ENCODE results near the gene CD200.
A peak's percentile ranks its signal among the peaks of the same experiment; 100 is the strongest.

The CD200 gene, protein sequence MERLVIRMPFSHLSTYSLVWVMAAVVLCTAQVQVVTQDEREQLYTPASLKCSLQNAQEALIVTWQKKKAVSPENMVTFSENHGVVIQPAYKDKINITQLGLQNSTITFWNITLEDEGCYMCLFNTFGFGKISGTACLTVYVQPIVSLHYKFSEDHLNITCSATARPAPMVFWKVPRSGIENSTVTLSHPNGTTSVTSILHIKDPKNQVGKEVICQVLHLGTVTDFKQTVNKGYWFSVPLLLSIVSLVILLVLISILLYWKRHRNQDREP

GRCh38 chr3:112333002-112333380, at the start of gene CD200:
Gene CD200, plus strand, starts transcription at chr3:112333156. Its CDS starts 57 bp downstream, at chr3:112333213.
- no peak for DNase-seq

DNA sequence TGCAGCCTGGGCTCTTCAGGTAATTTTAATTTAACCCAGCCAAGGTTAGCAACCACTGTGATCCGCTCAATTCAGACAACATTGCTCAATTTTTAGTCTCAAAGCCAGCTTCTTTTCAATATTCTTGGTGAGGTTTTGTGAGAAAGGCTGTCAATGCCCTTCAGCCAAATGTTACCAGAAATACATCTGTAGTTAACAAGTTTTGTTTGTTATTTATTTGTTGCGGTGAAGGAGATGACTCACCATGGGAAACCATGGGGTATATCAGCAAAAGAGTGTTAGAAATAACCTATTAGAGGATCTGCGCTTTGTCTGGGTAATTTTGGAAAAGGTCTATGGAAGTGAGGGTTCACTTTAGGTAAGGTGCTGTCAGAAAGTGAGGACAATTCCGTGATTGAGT, 43.9 kb upstream of the CD200 start:
- no peak for DNase-seq

DNA sequence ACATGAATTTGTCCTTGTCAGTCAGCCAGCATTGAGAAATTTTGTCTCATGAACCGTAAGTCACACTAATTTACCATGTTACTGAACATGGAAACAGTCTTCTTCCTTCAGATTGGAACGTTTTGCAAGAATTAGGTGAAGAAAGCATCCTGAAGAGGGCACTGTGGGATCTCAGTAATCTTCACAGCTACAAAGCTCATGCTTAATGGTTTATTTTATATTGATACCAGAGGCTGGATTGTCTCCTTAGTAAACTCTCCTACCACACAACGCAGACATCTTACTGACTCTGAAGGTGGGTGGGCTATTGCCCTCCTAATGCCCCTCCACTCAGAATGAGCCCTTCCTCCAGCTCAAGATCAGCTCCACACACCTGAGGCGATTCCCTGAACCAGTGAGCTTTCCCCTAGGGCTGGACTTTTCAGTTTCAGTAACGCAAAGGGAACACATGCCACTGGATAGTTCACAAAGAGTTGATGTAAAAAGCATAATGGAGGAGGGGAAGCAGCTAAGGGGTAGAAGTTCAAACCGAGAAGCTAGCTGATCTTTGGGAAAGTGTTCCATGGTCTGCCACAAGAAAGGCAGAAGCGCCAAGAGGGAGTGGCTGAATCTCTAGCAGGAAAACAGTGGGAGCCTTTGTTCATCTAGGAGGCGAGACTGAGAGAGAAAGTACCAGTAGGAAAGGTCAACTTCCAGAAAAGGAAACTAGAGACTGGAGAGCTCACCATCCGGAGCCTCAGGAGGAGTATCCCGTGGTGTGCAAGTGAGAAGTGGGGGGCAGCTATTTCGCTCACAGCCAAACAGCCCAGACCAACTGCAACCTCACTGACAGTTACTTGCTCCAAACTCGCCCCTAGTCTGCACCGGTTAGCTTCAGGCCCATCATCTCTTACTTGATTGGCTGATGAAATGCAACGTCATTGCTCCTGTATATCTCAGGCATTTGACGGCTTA, 39.3 kb upstream of the CD200 start, which contains the start of gene SLC9C1:
TSS of gene SLC9C1 (minus strand) at position 849 of the 954 bp plus-strand sequence. CDS start 7,425 bp downstream, outside the sequence.
- DNase-seq: peak; percentile 66

GRCh38 chr3:112297714-112298113, 35.2 kb upstream of the CD200 start:
- peak; percentile 36 for DNase-seq

- no peak for DNase-seq
These were observed 34.2 kb upstream of the CD200 start for GRCh38 chr3:112298781-112299180.

DNA sequence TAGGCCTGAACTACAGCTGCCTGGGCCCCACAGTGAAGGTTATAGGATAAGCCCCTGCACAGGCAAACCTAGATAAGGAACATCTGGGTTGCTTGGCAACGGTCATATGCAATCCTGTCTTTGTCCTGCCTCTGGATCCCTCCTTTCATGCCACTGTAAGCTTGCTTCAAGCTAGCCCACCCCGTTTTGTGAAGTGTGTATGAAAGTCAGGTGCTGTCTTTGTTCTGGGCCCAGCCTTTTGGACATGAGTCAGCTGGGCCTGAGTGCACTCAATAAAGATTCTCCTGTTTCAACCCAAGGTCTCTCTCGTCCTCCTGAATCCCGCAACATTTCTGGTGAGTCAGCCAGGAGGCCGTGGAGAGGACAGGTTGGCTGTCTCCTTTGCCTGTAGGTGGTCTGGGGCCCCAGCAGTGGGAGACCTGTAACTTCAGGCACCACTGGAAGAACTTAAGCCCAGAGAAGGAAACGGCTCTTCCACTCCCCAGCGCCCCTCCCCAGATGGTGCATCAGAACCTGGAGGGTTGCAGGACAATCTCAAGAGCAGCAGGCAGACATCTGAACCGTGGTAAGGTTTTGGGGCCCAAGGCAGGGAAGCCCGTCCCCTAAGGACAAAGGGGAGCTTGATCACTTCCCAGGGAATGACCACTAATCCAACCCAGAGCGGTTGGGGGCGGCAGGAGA, 30.7 kb upstream of the CD200 start:
- DNase-seq: no peak

DNA sequence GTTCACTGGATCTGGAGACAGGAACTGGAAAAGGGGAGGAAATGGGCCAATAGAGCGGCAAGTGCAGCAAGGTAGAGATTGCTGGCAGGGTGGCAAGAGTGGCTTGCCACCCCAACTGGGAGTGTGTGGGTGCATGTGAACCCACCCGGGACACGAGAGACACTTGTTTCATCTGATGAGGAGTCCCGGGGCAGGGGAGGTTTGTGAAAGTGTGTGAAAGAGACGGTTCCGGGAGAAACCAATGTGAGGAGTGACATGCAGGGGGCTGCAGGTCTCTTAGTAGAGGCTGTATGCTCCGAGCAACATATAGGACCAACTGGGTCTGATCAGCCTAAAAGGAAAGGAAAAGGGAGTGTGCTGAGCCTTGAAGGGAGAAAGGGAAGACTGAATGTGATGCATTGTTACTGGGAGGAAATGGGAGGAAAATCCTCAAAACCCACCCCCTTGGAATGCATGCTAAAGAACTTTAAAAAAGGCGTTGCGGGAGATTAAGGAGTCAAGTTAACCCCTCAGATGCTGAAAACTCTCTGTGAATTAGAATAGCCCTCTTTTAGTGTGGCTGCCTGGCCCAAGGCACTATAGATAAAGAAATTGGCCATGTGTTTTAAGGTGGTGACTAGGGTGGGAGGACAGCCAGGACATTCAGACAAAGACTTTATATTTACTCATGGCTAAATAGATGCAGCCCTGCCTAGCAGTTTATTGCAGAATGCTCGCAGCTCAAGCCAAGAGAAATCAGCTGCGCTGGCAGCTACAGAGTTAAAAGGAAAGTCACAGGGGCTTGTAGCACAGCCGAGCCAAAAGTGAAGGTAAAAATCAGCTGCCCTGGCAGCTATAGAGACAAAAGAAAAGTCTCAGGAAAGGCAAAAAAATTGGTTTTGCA, 29.8 kb upstream of the CD200 start:
- DNase-seq: no peak

- no peak for DNase-seq
These were observed 29.1 kb upstream of the CD200 start for GRCh38 chr3:112303764-112304325.

DNA sequence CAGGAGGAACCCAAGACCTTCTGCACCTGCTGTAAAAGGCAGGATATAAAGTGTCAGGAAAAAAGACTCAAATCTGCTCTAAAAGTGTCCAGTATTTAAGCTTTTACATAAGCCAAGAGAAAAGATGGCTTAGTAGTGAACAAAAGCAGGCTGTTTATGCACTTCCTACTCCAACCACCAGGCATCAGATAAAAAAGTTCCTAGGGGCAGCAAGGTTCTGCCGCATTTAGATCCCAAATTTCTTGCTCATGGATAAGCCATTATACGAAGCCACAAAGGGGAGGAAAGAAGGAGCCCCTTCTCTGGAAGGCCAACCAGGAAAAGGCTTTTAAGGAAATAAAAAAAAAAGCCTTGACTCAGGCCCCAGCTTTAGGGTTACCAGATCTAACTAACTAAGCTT, 28.3 kb upstream of the CD200 start:
- no peak for DNase-seq

DNA sequence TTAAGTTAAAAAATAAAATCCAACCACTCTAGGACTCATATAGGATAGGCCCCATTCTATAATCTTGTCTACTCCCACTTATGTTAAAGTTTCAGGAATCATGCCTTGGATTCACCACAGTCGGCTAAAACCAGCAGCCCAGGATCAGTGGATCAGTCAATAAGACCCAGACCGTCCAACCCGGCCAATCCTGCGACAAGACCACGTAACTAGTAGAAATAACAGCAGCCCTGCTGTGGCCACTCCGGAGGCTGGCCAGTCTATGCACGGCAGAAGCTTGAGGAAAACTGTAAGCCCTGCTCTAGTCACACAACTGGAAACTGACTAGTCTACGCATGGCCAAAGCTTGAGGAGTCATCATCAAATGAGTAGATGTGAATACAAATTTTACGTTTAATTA, 26.1 kb upstream of the CD200 start:
- no peak for DNase-seq

- DNase-seq: no peak
These were observed 25.4 kb upstream of the CD200 start for GRCh38 chr3:112307557-112307956.

DNA sequence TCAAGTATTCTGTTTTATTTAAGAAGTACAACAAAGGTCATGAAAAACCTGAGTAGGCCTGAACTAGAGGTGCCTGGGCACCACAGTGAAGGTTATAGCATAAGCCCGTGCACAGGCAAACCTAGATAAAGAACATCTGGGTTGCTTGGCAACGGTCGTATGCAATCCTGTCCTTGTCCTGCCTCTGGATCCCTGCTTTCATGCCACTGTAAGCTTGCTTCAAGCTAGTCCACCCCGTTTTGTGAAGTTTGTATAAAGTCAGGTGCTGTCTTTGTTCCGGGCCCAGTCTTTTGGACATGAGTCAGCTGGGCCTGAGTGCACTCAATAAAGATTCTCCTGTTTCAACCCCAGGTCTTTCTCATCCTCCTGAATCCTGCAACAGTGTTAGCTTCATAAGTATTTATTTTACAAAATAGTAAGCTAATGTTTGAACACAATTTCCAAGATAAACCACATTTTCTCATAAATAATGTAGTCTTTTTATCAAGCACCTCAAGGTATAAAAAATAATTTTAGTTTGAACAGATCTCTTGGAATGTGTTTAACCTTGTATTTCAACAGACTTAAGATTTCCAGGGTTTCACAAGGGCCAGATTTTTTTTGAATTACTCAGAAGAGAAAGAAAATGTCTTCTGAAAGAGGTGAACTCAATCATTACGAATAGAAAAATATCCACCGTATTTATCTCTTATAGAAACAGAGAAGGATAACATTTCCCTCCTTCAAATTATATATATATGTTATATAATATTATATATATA, 24.6 kb upstream of the CD200 start:
- no peak for DNase-seq

DNA sequence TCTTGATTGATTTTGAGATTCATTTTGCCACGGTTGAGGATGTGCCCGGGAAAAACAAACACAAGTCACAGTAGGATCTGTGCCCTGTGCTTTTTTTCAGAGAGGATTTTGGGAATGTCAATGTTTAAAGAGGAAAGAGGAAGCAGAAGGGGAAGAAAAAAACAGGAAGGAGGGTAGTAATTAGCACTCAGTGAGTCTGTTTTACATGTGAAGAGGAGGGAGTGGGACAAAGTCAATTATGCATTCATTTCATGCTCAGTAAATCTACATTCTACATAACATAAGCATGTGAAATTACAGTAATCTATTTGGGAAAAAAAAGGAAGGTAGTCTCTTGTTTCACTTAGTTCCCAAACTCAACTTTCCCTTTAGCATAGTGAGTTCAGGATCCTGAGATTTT, 18.3 kb upstream of the CD200 start:
- DNase-seq: no peak

DNA sequence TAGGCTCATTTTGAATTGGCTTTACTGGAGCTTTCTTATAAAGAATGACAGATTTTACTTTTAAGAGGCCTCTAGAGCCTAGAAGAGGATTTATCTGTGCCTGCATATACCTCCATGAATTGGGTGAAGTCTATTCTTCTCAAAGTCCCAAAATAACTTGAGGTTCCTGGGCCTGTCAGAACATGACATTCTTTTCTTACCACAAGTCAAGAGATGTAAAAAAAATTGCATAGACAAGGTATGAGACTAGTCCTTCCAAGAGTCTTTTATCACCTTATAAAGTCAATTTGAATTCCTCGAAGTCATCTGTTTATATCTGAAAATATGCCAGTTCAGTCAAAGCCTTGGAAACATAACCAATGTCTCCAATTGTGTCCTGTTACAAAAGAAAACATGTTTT, 17.2 kb upstream of the CD200 start:
- no peak for DNase-seq

GRCh38 chr3:112319516-112320276, 13.3 kb upstream of the CD200 start:
- DNase-seq: no peak

- no peak for DNase-seq
These were observed 12.3 kb upstream of the CD200 start for GRCh38 chr3:112320691-112321090.

DNA sequence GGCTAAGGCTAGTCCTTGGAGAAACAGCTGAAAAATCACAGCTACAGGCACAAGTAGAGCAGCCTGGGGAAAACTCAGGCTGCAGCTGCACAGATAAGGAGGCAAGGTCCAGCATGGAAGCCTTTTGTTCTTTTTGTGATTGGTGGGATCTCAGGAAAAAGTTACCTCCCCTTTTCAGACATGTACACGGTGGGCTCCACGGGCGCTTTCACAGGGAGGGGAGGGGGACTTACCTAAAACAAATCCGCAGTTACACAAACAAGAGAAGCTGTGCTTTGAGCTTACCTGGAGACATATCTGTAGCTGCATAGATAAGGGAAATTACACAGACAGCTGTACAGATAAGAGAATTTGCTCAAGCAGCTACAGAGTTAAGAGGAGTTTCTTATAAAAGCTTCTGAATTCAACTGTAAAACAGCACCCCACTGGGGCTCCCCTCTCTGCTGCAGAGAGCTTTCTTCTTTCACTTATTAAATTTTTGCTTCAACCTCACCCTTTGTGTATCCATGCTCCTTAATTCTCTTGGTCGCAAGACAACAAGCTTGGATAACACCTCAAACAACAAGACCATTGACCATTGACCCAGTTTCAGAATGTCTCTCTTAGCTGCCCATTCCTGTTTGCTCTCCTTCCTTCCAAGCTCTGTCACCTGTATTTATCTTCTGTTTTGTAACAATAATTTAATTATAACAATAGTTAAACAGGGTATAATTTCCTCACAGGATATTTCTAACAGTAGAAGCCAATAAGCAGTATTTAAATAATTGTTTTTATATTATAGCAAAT, 10.9 kb upstream of the CD200 start:
- no peak for DNase-seq

DNA sequence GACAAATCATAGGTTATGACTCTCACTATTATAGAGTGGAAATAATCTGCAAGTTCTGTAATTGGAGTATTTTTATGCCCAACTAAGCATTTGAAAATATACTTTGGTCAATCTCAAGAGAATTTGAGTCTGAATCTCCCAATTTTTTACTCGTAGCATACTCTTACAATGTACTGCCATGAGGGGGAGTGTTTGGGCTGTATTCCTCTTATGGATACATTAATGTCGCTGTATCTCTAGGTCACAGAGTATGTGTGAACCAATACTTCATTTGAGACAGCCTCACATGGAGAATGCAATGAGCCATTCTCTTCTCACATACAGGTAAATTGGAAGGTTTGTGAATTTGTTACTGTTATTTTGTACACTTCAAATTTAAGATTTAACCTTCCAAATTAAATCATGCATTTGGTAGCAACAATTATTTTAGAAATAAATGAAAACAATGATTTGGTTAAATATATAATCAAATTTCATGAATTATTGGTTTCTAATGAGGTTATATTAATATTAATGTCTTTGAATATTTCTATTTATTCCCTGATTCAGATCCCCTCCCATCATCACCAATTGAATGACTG, 5.5 kb upstream of the CD200 start:
- peak; percentile 66 for DNase-seq

- DNase-seq: no peak
These were observed 1.1 kb upstream of the CD200 start for GRCh38 chr3:112331851-112332250.

Measured in RPMI8226 (cell line).